Embryonic facial prominence (tissue), 1 donor: ENCODE results near the gene SSBP2.

Experiments used
- DNase-seq: peaks from one replicate; pipeline ENCODE4 v3.0.0-alpha.2; 2016; ENCODE audit errors: extremely low spot score

SSBP2 gene

DNA sequence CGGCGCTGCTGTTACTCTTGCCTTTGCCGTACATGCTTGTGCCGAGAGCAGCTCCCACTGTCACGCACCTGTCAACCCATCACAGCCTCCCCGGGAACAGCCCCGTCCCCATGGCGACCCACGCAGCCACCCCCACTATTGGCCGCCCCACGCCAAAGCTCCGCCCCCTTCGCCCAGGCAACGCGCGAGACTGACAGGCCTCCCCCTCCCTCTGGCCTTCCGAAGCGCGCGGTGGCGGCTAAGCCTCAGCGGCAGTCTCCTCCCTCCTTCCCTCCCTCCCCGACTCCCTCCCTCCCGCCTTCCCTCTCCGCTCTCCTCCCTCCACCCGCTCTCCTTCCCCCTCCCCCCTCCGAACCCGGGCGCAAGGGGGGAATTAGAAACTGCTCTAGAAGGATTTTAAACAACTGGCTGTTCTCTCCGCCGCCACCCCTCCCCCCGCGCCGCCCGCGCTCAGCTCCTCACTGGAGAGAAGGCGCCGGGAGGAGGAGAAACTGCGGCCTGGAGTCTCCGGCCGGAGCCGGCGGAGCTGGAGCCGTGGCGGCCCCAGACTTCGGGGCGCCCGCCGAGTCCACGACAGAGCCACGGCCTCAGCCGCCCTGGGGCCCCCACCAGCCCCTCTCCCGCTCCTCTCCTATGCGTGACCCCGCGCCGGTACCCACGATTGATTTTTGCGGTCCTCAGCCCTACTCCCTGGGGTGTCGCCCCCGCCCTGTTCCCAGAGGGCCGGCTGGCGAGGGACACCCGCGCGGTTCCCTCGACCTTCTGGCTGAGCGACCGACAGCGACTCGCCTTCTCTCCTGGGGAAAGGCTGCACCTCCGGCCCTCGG lies at the start of gene SSBP2:
TSS of gene SSBP2 (minus strand) at position 89 of the 827 bp plus-strand sequence. CDS start at position 34, 55 bp downstream.
- peak; percentile 98 for DNase-seq

- DNase-seq, result no peak
Observed at GRCh38 chr5:81795666-81796065, 44.8 kb upstream of the SSBP2 start.

DNA sequence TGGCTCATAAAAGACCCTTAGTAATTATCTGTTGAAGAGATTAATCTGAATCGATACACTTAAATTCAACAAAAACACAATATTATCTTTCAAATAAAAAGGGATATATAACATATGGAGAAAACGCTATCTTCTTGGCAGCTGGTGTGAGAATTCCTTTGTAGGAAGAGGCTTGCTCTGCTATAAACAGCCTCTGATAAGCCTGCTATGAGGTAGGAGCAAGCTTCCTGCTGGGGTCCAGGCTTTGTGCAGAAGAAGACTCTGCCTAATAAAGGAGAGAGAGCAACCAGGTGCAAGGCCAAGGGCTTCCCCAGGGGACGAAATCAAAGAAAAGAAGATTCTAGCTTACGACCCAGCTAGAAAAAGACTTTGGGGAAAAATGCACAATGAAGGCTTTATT lies 43.3 kb upstream of the SSBP2 start:
- no peak for DNase-seq

DNA sequence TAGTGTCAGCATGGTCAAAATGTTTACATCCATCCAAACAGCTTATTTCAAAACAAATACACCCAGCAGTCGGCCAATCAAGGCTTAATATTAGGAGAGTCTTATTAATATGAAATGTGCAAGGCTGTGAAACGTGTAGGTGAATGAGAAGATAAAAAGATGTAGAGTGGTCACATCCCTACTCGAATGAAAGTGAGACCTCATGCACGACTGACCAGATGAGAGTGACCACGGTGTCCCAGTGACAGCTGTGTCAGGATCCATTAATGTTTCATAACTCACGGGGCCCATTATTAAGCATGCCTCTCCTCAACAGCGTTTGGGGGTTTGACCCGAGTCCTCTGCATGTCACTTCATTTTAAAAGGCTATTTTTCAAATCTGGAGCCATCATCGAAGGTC lies 39.4 kb upstream of the SSBP2 start:
- no peak for DNase-seq

DNA sequence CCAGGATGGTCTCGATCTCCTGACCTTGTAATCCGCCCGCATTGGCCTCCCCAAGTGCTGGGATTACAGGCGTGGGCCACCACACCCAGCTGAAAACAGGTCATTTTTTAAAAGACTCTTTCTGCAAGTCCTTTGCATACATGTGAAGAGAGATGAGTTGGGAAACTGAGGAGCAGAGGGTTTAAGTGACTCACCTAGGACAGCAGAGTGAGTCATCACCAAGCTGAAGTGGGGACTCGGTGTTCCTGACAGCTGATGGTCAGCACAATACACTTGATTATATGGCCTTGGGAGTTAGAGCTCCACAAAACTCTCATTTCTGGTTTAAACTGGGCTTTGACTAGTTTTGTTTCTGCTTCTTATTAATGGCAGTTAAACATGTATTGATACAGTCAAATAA lies 38.1 kb upstream of the SSBP2 start:
- no peak for DNase-seq

DNA sequence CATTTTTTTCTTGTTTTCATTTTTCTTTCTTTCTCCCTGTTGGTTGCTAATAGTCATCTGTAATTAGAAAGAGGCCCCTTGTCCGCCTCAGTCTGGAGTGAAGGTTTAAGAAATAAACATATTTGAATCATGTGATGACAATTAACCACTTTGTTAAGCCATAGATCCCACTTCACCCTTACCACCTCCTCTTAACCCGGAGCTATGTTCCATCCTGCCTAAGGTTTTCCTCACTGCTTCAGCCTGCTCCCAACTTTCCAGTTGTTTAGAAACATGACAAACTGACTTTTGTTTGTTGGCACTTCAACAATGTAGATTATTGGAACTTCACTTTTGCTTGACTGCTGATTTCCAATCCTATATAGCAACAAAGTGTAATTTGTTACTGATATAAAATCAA lies 37.4 kb upstream of the SSBP2 start:
- no peak for DNase-seq

- peak; percentile 65 for DNase-seq
Observed at GRCh38 chr5:81787474-81788242, 36.8 kb upstream of the SSBP2 start.

DNA sequence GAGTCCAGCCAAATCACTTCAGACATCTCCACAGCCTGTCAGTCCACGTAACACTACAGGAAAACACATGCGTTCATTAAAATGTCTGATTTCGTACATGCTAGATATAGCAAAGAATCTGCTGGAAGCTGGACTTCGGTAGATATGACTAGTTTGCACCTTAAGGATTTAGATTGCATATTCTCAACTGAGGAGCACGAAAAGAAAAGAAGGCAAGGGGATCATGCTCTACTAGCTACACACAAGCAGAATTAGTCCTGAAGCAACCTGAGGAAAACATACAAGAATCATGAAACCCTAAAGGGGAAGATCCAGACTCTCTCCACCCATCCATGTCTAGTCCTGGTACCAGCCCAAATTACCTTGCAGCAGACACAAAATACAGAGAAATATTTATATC lies 36.1 kb upstream of the SSBP2 start:
- DNase-seq, result no peak

DNA sequence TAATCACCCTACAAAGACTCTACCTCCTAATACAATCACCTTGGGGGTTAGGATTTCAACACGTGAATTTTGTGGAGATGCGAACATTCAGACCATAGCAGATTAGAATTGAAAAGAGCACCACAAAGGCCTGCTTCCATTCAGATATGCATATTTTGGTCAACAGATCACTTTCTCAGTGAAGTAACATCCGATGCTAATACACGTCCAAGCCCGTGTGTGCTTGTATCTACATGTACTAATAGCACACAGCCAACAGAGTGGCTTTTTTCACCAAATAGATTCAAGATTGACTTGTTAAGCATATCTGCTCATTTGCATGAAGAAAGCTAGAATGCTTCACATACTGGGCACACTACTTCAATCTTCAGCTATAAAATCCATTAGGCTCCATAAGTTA lies 35.6 kb upstream of the SSBP2 start:
- DNase-seq, result no peak

DNA sequence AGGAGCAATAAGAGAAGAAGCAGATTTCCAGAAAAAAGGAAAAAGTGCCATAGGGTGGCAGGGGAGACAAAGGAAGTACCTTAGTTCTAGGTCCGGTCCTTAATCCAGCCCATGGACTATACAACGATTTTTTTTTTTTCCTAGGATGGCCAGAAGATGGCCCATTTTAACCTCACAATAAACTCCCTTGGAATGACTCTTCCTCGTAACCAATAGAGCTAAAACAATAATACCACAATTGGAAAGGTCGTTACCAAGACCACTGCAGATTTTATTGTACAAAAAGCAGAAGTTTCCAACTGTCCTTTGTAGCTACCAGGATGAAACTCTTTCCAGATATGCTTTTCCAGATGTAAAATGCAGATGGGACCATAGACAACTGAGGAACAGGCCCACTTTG lies 34.4 kb upstream of the SSBP2 start:
- no peak for DNase-seq

GRCh38 chr5:81783401-81783800 lies 32.5 kb upstream of the SSBP2 start:
- no peak for DNase-seq

DNA sequence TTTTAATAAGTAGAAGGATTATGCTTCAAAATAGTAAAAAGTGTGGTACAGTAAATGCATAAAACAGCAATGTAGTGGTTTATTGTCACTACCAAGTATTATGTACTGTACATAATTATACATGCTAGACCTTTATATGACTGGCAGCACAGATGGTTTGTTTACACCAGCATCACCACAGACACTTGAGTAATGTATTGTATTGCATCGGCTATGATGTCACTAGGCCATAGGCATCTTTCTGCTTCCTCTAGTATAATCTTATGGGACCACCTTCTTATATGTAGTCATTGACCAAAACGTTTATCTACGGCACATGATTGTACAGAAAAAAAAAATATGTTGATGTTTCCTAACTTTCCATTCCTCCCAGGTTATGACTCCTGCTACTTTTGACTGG lies 31.9 kb upstream of the SSBP2 start:
- DNase-seq, result no peak

- DNase-seq, result no peak
Observed at GRCh38 chr5:81779916-81780266, 29.0 kb upstream of the SSBP2 start.

DNA sequence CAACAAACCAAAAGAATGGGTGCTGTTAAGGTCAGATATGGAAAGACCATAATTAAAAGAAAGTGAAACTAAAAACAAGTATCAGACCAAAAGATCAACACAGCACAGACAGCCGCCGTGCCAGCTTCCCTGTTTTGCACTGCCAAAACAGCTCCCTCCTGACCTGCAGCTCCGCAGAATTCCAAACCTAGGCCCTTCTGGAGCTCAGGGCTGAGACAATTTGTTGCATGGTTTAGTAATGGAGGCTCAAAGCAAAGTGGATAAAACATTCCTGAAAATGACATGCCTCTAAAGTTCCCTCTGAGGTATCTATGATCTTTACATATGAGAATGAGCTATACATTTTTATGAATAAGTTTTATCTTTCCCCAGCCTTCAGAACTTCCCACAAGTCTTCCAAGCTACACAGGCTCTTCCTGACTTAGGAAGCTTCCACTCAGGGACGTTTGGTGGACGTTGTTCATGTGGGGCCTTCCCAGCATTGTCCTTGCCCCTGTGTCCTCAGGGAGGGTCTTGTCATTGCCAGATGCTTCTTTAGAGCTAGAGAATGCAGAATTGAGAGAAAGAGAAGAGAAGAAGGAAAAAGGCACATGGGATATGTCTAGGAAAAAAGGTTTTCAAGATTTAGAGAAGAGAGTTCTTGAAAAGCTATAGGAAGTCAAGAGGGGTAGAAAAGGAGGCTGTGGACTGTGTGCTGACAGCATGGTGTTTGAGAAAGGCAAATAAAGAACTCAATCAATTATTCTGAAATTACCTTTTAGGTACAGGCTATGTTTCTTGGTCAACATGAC lies 28.4 kb upstream of the SSBP2 start:
- DNase-seq, result no peak

GRCh38 chr5:81778642-81779041 lies 27.7 kb upstream of the SSBP2 start:
- no peak for DNase-seq

GRCh38 chr5:81776258-81776657 lies 25.4 kb upstream of the SSBP2 start:
- DNase-seq, result no peak

DNA sequence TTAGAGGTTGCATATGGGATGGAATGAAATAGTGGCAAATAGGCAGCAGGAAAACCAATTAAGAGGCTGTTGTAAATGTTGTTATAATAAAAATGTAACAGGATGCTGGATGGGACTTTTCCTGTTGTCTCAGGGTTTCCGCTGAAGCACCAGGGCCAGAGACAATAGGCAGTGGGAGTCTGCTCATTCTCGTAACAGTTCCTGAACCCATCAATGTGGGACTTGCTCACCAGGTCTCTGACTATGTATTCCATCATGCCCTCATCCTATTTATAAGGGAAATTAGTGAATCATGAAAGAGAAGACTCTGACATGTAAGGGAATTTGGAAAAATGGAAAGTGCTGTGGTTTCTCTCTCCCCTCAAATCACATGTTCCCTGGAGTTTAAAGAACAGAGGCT lies 23.5 kb upstream of the SSBP2 start:
- DNase-seq, result no peak

GRCh38 chr5:81773574-81773973 lies 22.7 kb upstream of the SSBP2 start:
- DNase-seq, result no peak

DNA sequence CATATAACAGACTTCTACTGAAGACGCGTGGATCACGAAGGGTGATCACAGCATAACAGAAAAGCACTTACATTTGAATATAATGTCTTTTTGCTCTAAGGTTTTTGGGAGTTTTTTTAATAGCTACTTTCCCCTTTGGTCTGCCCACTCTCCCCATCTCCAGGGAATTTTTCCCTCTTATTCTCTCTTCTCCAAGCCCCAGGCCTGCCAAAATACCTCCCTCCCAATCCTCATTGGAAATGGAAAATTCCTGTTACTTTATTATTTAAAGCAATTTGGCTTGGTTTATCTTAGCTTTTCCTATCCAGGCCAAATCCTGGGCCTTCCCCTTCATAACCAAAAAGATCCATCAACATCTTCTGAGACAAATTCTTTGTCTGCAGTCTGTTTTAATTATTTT lies 22.3 kb upstream of the SSBP2 start:
- DNase-seq, result no peak

DNA sequence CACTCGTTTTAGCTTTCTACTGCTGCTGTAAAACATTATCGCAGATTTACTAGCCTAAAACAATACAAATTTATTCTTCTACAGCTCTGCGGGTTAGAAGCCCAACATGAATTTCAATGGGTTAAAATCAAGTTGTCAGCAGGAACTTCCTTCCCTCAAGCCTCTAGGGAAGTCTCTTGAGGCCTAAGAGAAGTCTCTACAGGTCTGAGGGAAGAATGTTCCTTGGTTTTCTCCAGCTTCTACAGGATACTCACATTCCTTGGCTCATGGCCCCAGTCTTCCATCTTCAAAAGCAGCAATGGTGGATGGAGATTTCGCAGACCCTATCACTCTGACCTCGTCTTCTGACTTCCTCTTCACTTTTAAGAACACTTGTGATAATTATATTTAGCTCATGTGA lies 21.6 kb upstream of the SSBP2 start:
- DNase-seq, result no peak

- DNase-seq, result no peak
Observed at GRCh38 chr5:81768935-81769452, 18.1 kb upstream of the SSBP2 start.

DNA sequence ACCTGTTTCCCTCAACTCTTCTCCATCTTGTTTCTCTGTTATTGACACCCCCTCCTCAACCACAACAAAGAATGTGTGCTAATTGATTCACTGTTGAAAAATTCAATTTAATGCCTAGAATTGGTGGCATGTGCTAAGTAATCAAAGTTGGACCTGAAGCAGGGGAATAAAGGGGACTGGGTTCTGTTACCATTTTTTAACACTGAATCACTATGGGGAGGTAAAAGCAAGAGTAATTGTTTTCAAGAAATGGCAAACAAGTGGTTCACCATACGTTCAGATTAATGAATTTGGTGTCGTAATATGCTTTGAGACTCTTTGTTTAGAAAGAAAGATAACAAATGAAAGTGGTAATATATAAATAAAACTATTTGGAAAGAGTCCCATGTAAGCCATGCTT lies 17.0 kb upstream of the SSBP2 start:
- no peak for DNase-seq
